Left ventricle myocardium superior (tissue), 1 donor: ENCODE results near the gene RBM20. TPM values are rescaled to one million over a fixed set of nuclear protein-coding genes. Genes with fewer than 3 reads are reported as not detected.
"Not testable (repeated sequence)": the region's sequence is repeated elsewhere in the genome, so short reads cannot be mapped to it uniquely, and the experiment has no call there.

Experiments
- ATAC-seq: fragments of 200-7000 bp; cut with Tn5 transposase; one replicate; pipeline ENCODE4 v1.9.1; 2020; ENCODE audit warnings: mild to moderate bottlenecking, moderate library complexity
- DNase-seq: peaks from one replicate; pipeline ENCODE4 v3.0.0-alpha.2; 2020
- intact Hi-C: fragments of 100-400 bp; cut with micrococcal nuclease; formaldehyde crosslinking; loops from one replicate; pipeline ENCODE4 v1.11.0; 2022
- total RNA-seq: library from RNA; stranded (reverse); fragmentation: NEBNext Ultra II Directional; extraction: Animal tissue kit (Norgen Biotek cat#: 25700); gene quantifications from one replicate; pipeline ENCODE4 v1.2.1, GENCODE V29; 2021
- donor health status: DM: no; HTN: yes; CAD: no; lungs with severe emphysema.

The RBM20 gene
- total RNA-seq, 1 donor from 2014 or later = 114 TPM

DNA sequence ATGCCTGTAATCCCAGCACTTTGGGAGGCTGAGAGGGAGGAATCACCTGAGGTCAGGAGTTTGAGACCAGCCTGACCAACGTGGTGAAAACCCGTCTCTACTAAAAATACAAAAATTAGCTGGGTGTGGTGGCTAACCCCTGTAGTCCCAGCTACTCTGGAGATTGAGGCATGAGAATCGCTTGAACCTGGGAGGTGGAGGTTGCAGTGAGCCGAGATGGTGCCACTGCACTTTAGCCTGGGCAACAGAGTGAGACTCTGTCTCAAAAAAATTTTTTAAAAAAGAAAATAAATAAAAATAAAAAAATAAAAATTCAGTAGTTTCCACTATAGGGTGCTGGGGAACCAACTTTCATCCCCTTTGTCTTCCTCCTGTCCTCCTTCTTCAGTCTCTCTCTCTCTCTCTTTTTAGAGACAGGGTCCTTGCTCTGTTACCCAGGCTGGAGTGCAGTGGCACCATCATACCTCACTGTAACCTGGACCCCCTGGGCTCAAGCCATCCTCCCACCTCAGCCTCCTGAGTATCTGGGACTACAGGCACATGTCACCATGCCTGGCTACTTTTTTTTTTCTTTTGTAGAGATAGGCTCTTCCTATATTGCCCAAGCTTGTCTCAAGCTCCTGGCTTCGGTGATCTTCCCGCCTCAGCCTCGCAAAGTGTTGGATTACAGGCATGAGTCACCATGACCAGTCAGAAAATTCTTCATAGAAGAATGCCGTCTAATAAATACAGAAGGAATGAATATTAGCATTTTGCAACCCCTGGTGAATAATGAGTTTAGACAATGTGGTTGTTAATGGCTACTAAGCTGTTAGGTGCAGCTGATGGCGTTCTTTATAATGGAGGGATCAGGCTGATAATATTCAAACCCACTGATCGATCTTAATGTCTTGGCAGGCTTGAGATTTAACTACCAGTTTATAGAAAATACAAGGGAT lies 20.6 kb downstream of the RBM20 start:
- ATAC-seq = no peak
- intact Hi-C loops = no loop called here

DNA sequence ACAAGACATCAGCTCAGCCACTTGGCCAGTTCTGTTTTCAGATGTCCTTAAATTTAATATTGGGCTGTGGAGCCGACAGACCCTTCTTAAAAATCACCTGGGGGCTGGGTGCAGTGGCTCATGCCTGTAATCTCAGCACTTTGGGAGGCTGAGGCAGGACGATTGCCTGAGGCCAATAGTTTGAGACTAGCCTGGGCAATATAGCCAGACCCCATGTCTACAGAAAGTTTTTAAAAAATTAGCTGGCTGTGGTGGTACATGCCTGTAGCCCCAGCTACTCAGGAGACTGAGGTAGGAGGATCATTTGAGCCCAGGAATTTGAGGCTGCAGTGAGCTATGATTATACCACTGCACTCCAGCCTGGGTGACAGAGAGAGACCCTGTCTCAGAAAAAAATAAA lies 22.1 kb downstream of the RBM20 start:
- intact Hi-C loops, ATAC-seq, DNase-seq: not testable (repeated sequence)

More for the DNA sequence above, 20.6 kb downstream of the RBM20 start:
- no peak for DNase-seq

DNA sequence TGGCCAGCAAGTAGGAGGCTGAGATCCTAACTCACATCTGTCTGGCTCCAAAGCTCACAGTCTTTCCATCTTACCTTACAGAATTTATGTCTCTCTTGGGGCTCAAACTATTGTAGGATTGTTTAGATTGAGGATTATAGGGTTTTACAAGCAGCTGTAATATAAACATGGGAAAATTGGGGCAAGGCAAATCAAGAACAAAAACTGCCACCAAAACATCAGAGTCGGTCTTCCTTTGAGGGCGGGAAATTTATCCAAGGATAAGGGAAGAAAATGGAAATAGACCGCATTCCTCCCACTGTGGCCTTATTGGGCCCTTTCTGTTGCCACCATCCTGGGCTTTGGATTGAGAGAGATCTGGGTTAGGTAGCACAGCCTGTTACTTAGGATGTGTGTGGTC lies 22.5 kb downstream of the RBM20 start:
- DNase-seq = no peak
- no peak for ATAC-seq
- intact Hi-C loops = no loop called here

DNA sequence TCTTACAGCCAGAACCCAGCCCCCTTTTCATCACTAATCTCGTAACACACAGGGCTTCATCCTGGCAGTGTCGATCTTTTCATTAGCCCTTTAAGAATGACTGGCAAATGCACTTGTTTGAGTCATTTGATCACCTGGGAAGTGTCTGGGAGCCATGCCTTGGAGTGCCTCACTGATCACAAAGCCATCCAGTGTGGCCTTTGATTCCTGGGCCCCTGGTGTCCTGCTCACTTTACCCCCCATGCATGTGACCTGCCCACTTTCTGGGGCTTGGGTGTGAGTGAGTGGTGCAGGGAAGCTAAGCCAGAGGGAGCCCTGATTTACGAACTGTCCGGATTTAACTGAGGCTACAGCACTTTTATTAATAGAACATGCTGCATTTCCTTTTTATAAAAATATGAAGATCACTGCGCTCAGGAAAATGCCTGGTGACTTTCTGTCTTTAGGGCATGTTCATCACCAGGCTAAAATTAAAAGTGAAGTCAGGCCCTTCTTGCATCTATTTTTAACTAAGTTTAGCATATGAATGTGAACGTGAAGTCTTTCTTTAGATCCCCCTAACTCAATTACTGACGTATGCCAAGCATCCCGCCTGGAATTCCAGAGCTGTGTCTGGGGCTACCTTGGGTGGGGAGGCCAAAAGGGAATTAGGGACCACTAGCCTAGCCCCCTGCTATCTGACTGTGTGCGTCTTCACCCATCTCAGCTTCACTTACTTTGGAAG lies 23.6 kb downstream of the RBM20 start:
- ATAC-seq (peak; percentile 72), DNase-seq (no peak)

DNA sequence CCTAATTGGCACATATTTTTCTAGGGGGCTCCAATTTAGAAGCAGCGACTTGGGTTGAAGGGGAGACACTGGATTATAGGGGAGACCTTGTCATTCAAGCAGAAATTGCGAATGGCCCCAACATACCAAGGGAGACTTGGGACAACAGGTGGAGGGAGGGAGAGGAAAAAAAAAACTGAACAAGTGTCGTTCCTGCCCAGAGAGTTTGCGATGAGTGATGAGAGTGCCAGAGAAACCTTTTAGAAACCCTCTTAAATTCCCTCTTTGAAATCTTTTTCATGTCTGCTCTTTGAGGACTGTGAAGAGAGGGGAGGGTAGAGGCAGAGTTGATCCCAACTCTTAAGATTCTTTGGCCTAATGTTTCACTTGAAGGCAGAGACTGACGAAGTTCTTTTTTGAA lies 24.3 kb downstream of the RBM20 start:
- no peak for ATAC-seq
- DNase-seq = no peak
- intact Hi-C loops = no loop called here

More for the DNA sequence above, 23.6 kb downstream of the RBM20 start:
- intact Hi-C loops = no loop called here

DNA sequence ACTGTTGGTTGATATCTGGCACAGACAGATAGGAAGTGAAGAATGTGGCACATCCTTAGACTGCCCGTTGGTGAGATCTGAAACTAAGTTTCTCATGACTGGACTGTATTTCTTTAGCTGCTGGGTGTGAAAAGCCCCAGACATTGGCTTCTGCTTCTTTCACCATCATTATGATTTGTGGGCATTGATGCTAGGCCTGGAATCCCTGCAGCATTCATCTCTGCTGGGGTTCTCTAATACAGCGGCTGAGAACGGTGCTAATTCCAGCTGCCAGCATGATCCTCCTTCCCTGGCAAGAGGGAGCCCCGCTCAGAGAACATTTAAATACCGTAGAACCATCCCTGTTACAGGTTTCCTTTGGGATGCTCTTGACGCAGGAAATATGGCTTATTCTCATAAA lies 26.2 kb downstream of the RBM20 start:
- intact Hi-C loops = no loop called here
- no peak for ATAC-seq
- DNase-seq = no peak

DNA sequence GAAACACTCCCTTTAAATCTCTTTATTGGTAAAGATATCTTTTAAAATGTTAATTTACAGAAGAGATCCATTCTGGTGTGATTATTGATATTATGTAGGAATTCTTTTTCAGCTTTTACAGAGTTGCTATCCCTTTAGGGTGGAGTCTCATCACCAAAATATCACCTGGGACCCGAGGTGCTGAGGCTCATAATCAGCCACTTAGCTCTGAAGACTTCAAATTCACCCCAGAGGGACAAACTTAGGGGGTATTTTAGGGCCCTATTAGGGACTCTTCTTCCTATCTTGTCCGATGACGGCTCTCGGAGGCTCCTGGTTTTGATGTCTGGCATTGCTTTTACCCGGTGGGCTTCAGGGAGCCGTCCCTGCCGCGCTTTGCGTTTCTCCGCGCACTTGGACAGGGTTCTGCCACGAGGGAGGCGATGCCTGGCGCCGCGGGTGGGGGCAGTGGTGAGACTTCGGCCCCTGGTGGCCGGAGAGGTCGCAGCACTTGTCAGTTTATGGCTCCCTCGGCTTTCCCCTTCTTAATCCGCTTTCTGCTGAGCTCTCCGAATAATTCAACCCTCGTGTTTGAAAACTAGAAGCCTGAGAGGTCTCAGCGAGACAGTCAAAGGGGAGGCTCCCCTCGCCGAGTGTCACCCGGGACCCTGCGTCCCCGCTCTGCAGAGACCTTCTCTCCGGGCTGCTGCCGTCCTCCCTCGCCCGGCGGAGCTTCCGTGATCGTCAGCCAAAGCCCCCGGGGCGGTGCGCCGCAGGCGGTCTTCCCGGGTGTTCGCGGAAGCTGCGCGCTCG lies 27.8 kb downstream of the RBM20 start:
- ATAC-seq = peak; percentile 77
- intact Hi-C loops = no loop called here

DNA sequence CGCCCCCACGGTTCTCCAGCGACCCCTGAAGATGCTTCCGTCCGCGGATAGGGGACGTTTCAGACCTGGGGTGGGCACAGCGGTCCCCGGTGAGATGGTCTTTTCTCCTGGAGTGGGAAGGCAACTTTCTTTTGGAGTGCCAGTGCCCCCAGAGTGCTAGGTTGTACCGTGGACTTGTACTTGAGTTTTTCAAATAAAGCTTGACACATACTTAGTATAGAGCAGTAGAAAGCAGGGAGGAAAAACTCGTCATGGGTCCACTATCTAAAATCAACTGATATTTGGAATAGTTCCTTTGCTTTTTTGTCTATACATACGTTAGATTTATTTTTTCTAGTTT lies 28.4 kb downstream of the RBM20 start:
- intact Hi-C loops = no loop called here
- ATAC-seq (peak; percentile 16), DNase-seq (no peak)

More for the DNA sequence above, 27.8 kb downstream of the RBM20 start:
- DNase-seq = peak; percentile 83

DNA sequence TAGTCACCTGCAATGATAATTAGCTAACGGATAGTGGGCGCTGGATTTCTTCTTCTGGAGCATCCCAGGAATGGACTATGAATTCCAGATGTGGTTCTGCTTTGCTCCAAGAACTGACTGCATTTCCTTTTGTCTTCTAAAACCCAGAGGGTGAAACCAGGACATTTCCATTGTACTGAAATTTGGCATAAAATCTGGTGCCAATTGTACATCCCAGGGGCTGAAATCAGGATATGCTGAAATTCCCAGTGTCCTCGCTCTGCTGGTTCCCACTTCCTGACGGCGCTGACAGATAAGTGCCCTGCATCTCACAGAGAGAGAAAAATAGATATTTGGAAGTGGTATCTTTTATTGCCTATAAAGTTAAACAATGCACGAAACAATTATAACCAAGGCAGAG lies 31.9 kb downstream of the RBM20 start:
- no peak for DNase-seq
- no peak for ATAC-seq
- intact Hi-C loops = no loop called here

DNA sequence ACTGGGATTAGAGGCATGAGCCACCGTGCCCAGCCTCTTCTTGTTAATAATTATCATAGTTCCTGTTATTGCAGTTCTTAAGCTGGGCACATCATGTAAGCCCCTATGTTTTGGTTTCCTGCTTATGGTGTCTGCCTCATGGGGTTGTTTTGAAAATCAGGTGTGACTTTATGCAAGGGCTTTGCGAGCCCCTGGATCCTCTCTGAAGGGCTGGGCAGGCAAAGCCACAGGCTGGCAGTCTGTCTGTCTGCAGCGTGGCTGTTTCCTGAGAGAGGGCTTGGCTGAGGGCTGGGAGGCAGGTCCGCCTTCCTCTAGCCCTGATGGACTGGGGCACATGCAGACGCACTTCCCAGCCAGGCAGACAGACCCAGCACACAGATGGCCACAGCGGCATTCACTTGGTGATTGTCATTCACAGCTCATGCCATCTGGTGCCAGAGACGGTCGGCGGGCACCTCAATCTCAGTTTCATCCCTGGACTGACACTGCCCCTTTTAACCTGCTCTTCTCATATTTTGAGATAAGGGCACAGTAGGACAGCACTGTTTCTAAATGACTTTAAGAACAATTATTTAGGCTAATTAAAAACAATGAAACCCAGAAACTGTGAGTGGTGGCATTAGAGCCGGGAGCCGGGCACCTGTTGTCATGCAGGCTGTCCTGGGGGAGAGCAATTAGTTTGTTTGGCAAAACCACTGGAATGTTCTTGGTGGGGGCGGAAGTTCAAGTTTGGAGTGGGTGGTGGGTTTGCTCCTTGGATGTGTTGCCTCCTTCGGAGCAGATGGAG lies 35.5 kb downstream of the RBM20 start:
- intact Hi-C loops = no loop called here
- DNase-seq (peak; percentile 65), ATAC-seq (peak; percentile 78)

DNA sequence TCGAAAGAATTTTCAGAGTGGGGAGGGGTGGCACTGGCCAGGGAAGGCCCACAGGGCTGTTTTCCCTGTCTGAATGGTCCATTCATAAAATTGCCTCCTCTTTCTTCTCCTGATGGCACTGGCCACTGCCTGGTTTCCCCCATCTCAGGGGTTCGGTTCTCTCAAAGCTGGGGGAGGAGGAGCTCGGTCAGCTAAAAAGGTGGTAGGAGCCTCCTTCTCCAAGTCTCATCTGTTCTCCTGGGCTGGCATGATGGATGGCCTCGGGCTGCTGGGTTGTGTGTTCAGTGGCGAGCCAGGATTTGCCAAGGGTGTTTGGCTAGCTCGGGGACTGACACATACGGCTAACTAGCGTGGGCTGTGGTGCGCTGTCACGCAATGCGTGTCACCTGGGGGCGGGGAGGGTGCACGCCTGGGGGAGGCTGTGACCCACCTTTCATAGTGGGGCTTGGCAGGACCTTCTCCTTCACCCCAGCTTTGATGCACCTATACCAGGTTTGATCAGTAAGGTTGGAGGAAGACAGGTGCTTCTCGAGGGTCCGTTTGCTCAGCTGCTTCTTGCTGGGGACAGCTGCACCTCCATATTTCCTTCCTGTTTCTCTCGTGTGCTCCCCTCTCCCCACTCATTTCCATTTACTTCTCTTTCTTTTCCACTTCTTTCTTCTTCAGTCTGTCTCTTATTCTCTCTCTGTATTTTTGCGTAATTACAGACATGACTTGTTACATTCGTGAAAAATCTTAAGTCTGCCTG lies 36.3 kb downstream of the RBM20 start:
- ATAC-seq (peak; percentile 19), DNase-seq (peak; percentile 42)
- intact Hi-C loops = no loop called here

DNA sequence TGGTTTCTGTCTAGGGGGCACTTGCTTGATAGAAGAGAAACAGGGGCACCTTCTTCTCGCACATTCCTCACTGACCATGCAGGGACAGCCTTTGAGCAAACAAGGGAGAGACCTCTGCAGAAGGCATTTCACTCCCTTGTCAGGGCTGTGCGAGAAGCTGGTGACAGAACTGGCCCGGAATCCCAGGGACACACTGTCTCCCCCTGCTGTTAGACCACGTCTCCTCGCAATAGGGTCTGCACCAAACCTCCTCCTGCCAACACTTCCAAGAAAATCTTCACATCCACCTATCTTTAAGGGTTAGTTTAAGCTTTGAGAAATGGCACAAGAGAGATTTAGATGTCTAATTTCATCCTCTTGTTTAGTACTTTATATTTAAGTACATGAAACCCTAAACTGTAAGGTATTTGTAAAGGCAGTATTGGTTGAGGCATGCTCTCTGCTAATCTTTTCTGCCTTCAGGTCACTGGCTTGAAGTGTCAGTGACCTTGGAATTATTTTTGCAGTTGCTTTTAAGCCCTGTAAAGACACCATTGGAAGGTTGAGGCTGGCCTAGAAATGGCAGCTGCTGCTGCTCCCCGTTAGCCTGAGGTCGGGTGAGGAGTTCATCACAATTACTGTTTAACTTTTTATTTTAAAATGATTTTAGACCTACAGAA lies 37.0 kb downstream of the RBM20 start:
- intact Hi-C loops = no loop called here
- DNase-seq (peak; percentile 38), ATAC-seq (peak; percentile 52)

DNA sequence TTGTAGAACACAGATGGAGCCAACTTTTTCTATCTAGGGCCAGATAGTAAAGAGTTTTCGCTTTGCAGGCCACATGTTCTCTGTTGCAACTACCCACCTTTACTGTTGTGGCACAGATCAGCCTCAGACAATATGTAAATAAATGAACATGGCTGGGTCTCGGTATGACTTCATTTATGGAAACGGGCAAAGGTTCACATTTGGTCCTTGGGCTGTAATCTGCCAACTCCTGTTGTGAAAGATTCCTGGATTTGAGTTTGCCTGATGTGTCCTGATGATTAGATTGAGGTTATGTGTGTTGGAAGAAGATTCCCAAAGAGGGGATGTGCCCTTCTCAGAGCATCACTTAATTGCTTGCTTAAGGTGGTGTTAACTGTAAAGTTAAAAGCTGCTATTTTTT lies 38.2 kb downstream of the RBM20 start:
- DNase-seq (no peak), ATAC-seq (no peak)
- intact Hi-C loops = no loop called here

DNA sequence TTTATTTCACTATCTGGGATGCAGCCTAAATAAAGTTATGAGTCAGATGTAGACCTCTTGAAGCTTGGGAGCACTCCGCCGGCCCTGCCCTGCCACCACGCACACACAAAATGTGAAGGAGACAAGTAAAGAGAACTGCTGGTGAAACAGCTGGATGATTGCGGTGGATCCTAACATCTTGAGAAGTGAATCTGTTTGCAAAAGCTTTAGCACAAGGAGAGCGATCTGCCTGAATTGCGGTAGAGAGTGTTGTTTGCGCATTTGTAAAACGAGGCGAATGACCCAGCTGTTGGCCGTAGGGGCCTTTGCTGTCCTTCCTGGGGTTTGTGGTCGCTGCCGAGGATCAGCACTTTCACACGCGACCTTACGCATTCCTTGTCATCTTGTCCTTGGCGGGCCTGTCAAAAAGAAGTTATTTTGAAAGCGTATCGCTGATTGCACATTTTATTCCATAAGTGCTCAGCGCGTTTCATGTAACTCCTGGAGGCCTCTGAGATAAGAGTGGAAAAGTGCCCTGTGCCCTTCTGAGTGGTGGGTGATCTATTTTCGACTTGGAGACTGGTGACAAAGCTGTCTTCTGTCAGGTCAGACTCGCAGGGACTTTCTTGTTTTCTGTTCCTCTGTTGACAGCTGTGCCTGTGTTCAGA lies 40.8 kb downstream of the RBM20 start:
- intact Hi-C loops = no loop called here
- ATAC-seq (peak; percentile 89), DNase-seq (peak; percentile 56)

DNA sequence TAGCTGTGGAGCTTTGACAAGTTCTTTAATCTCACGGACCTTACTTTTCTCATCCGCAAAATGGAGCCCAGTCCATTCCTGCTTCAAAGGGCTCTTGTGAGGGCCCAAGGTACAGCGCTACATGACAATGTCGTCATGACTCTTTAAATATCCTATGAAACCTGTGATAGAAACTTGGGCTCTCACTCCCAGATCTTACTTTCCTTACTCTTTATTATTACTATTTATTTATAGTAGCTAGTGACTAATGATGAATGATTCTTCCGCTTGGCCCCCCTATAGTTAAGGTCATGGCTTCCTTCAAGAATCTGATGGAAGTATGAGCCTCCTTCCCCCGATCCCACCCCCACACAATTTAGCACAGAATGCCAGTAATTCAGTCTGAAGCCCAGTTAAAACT lies 41.9 kb downstream of the RBM20 start:
- ATAC-seq = peak; percentile 56

DNA sequence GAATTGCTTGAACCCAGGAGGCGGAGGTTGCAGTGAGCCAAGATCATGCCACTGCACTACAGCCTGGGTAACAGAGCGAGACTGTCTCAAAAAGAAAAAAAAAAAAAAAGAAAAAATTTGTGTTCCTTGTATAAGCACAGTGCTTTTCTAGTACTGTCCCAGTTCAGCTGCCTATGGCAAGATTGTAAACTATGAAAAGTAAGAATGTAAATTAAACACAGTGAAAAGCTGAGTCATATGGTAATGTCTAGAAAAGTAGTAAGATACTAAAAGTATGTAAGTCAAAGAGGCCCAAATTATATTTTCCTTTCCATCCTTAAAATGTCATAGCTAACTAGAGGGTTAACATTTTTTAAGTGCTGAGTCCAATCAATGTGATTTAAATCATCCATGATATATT lies 42.8 kb downstream of the RBM20 start:
- intact Hi-C loops = no loop called here
- DNase-seq = no peak
- ATAC-seq = no peak

More for the DNA sequence above, 41.9 kb downstream of the RBM20 start:
- no peak for DNase-seq
- intact Hi-C loops = no loop called here

DNA sequence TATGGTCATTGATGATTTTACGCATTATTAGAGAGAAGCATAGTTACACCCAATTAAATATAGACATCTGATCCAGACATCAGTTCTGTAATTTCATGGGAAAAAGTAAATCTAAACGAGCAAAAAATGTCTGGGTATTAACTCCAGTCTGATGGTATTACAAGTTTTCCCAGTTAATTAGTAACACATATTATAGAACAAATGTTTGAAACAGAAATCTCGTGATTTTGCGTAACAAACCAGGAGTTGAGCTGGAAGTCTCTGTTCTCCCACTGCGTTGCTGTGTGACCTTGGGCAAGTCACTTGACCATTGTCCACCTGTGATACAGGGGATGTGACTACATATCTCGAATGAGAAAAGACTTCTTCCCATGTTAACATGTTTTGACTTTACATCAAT lies 43.3 kb downstream of the RBM20 start:
- intact Hi-C loops = no loop called here
- DNase-seq = no peak
- no peak for ATAC-seq
